SKM-1 treated with dmso at 0.1 percent for 144 hours (cell line): Measurements from ENCODE around the gene GAB2.
A peak's percentile ranks its signal among the peaks of the same experiment; 100 is the strongest.

Experiments
- DNase-seq: peaks from one replicate; lab custom pipeline; 2025; ENCODE audit not compliant: unreplicated experiment; lab: John Stamatoyannopoulos, UW

The GAB2 gene

GRCh38 chr11:78209478-78209877, 208.1 kb downstream of the GAB2 start:
- no peak for DNase-seq

GRCh38 chr11:78208257-78209165, 209.1 kb downstream of the GAB2 start:
- no peak for DNase-seq

GRCh38 chr11:78207532-78208256, 209.9 kb downstream of the GAB2 start:
- DNase-seq, result no peak

DNA sequence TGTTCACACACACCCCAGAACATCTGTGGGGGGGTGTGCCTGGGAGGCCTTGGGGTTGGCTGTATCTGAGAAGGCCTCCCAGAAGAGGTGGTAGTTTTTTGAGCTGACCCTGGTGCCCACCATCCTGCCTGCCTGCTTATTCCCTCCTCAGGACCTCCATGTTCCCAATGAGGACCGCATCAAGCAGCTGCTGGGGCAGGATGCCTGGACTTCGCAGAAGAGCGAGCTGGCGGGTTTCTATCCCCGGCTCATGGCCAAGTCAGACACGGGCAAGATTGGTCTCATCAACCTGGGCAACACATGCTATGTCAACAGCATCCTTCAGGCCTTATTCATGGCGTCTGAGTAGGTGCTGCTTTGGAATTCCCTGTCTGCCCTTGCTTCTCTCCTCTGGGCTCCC, 211.9 kb downstream of the GAB2 start:
- no peak for DNase-seq

GRCh38 chr11:78205256-78205655, 212.4 kb downstream of the GAB2 start:
- no peak for DNase-seq

GRCh38 chr11:78203184-78203583, 214.4 kb downstream of the GAB2 start:
- no peak for DNase-seq

DNA sequence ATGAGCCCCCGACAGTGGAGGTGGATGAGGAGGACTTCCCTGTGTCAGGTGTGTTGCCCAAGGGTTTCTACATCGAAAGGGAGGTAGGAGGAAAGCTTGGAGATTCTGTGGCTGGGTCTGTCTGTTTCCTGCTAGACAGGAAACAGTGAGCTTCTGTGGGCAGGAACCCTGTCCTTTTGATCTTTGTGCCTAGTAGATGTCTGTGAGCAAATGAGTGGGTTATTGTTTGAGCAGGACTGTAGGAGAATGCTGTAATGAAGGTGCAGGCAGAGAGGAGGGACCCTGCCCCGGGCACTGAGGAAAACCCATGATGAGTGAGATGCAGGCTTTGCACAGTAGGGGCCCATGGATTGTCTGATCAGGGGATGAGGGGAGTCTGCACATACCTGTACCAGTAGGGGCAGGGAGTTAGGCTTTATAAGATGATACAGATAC, 214.9 kb downstream of the GAB2 start:
- DNase-seq, result peak; percentile 48

- DNase-seq, result no peak
Observed at GRCh38 chr11:78201096-78201818, 216.4 kb downstream of the GAB2 start.

DNA sequence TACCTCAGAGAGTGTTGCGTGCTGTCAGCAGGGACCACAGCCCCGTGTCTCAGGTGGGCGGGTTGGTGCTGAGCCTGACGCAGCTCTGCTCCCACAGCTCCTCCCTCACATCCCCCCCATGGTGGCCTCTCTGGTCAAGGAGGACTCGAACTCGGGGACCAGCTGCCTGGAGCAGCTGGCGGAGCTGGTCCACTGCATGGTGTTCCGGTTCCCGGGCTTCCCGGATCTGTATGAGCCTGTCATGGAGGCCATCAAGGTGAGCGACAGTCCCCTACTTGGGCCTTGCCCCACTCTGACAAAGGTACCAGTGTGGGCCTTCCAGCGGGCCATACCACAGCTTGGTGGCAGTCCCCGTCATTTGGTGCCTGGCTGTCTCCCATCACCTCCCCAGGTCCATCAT, 217.1 kb downstream of the GAB2 start:
- DNase-seq, result no peak

- no peak for DNase-seq
Observed at GRCh38 chr11:78200061-78200460, 217.6 kb downstream of the GAB2 start.

- DNase-seq, result no peak
Observed at GRCh38 chr11:78199653-78200015, 218.0 kb downstream of the GAB2 start.

- no peak for DNase-seq
Observed at GRCh38 chr11:78199015-78199652, 218.5 kb downstream of the GAB2 start.

DNA sequence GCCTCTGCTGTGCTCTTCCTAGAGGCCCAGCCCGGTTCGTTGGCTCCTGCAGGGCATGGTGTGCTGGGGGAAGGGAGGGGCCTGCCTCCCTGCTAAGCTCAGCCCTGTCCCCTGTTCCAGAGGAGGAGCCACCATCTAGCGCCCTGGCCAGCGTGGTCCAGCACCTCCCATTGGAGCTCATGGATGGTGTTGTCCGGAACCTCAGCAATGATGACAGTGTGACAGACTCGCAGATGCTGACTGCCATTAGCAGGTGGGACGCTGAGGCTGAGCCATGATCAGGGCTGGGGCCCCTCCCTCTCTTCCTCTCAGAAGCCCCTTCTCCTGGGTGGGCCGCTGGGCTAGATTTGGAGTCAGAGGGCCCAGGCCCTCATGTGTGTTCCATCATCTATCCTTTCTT, 219.8 kb downstream of the GAB2 start:
- no peak for DNase-seq

GRCh38 chr11:78196661-78197091, 220.9 kb downstream of the GAB2 start:
- DNase-seq, result no peak

DNA sequence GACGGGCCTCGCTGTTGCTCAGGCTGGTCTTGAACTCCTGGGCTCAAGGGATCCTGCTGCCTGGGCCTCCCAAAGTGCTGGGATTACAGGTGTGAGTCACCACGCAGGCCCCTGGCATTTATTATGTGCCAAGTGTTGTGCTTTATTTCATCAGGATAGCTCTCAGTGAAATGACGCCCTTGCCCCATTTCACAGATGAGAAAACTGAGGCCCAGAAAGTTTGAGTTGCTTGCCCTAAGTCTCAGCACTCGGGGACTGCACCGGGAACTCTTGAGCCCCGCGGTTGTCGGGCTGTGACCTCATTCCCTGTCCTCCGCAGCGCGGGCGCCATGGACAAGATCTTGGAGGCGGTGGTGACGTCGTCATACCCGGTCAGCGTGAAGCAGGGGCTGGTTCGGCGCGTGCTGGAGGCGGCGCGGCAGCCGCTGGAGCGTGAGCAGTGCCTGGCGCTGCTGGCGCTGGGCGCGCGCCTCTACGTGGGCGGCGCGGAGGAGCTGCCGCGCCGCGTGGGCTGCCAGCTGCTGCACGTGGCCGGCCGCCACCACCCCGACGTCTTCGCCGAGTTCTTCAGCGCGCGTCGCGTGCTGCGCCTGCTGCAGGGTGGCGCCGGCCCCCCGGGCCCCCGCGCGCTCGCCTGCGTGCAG, 221.6 kb downstream of the GAB2 start:
- no peak for DNase-seq

DNA sequence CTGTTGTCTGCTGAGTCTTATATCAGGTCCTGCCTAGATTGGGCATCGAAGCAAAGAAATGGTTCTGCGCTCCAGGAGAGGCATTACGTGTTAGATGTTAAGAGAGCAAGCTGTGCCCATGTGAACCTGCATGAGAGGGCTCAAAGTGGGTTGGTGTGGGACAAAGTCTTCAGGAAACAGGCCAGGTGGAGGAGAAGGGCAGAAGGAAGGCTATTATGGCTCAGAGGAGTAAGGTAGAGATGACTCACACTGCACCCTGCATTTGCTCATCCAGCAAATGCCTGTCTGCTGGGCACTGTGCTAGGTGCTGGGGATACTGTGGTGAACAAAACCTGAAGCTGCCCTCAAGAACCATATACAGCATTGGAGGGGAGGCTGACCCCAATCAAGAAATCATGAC, 223.1 kb downstream of the GAB2 start:
- DNase-seq, result no peak

- no peak for DNase-seq
Observed at GRCh38 chr11:78193806-78194205, 223.8 kb downstream of the GAB2 start.

DNA sequence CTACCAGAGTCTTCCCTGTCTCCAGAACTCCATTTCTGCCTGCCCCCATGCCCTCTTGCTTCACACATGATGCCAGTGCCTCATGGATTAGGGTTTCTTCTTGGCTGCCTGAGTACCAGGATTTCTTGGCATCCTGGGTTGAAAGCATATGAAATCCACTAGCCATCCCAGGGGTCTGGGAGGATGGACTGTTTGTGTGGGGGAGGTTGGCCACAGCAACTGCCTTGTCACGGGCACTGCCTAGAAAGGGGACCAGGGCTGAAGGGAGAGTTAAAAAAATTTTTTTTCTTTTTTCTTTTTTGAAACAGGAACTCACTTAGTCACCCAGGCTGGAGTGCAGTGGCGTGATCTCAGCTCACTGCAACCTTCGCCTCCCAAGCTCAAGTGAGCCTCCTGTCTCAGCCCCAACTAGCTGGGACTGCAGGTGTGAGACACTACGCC, 224.7 kb downstream of the GAB2 start:
- DNase-seq, result no peak

GRCh38 chr11:78192223-78192719, 225.3 kb downstream of the GAB2 start:
- no peak for DNase-seq

- DNase-seq, result no peak
Observed at GRCh38 chr11:78190871-78191538, 226.6 kb downstream of the GAB2 start.
